Femur (tissue), 1 donor: Measurements from ENCODE around the gene CES1.
"Not testable (repeated sequence)": the region's sequence is repeated elsewhere in the genome, so short reads cannot be mapped to it uniquely, and the experiment has no call there.

ENCODE experiments used
- DNase-seq: peaks from one replicate; pipeline ENCODE4 v3.0.0-alpha.2; 2017

Gene CES1

GRCh38 chr16:55790240-55790639, 42.7 kb downstream of the CES1 start:
- not testable (repeated sequence) for DNase-seq

GRCh38 chr16:55782793-55783091, 50.2 kb downstream of the CES1 start:
- not testable (repeated sequence) for DNase-seq

GRCh38 chr16:55782091-55782792, 50.7 kb downstream of the CES1 start:
- not testable (repeated sequence) for DNase-seq

- DNase-seq, result not testable (repeated sequence)
Observed at GRCh38 chr16:55781456-55781855, 51.4 kb downstream of the CES1 start.

- DNase-seq, result not testable (repeated sequence)
Observed at GRCh38 chr16:55780095-55780407, 52.8 kb downstream of the CES1 start.

GRCh38 chr16:55779402-55780094, 53.3 kb downstream of the CES1 start:
- DNase-seq, result no peak

GRCh38 chr16:55778757-55779156, 54.1 kb downstream of the CES1 start:
- DNase-seq, result no peak

- no peak for DNase-seq
Observed at GRCh38 chr16:55775857-55776256, 57.0 kb downstream of the CES1 start.

- no peak for DNase-seq
Observed at GRCh38 chr16:55773859-55774549, 58.9 kb downstream of the CES1 start.

GRCh38 chr16:55765161-55765560, 67.7 kb downstream of the CES1 start:
- DNase-seq, result no peak

- no peak for DNase-seq
Observed at GRCh38 chr16:55760310-55761001, 72.4 kb downstream of the CES1 start.

GRCh38 chr16:55759965-55760309, 73.0 kb downstream of the CES1 start:
- not testable (repeated sequence) for DNase-seq

- DNase-seq, result not testable (repeated sequence)
Observed at GRCh38 chr16:55757595-55758527, 75.0 kb downstream of the CES1 start.

- no peak for DNase-seq
Observed at GRCh38 chr16:55756963-55757362, 75.9 kb downstream of the CES1 start.

GRCh38 chr16:55754056-55754455, 78.8 kb downstream of the CES1 start:
- no peak for DNase-seq

- not testable (repeated sequence) for DNase-seq
Observed at GRCh38 chr16:55753145-55753631, 79.7 kb downstream of the CES1 start.
